ENCODE results near the gene TBC1D19. TPM values are rescaled to one million over a fixed set of nuclear protein-coding genes. Genes with fewer than 3 reads are reported as not detected.

Gene TBC1D19
- total and polyA plus RNA-seq, 2 donors (not counting 1 experiment from before 2014, with no cell fraction given): 1.8 to 11.0 TPM

DNA sequence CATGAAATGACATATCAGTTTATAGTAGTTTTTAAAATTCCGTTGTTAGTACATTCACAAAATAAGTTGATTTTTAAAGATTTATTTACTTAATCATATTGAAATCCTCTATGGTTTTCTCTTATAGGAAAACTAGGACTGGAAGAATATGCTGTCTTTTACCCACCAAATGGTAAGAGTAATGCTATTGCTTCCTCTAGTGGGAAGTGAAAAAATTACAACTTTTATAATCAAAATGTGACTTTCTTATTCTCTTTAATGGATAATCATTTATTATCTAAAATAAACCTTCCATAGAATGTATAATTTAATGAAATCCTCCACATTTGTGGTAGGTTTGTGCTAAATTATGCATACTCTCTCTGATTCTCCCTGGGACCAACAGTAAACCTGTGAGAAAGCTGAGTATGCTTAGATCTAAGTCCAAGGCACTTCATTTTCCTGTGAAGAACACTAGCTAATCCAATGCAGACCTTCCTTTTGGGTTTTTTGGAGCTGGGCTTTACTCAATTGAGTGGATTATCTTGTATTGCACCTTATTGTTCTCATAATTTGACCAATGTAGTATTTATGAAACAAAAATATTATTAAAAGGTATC lies 136.2 kb downstream of the TBC1D19 start:
- Histone ChIP-seq H3K4me1 (ENCODE audit: control insufficient read depth in 2 of 2, insufficient read depth in 2 of 2, low read length in 2 of 2) (peaks cover 0 to 6% of the 10 kb centered on the region in 2 donors), H4K20me1 (ENCODE audit: control insufficient read depth, insufficient read depth, low read length, poor library complexity, severe bottlenecking) (no peaks in the 10 kb centered on the region), H3K36me3 (replicated peaks in 1 of 2; ENCODE audit: control extremely low read depth in 1 of 2, control insufficient read depth in 1 of 2, extremely low read depth in 1 of 2, insufficient read depth in 2 of 2, low read length in 1 of 2) (no peaks in the 10 kb centered on the region), H3K9me3 (ENCODE audit: control extremely low read depth in 1 of 3, control insufficient read depth in 2 of 3, insufficient read depth in 1 of 3, low read length in 2 of 3) (no peaks in the 10 kb centered on the region), H3K27me3 (replicated peaks in 1 of 4; ENCODE audit: control extremely low read depth in 1 of 4, control insufficient read depth in 3 of 4, insufficient read depth in 4 of 4, low read length in 3 of 4) (no peaks in the 10 kb centered on the region), H3K4me2 (replicated peaks; ENCODE audit: low read depth, low read length, poor library complexity, severe bottlenecking) (no peak overlapping the region), H2AFZ (ENCODE audit: insufficient read depth, low read depth, low read length, poor library complexity, severe bottlenecking) (no peak overlapping the region), H3K4me3 (ENCODE audit: control extremely low read depth in 1 of 5, extremely low read depth in 1 of 5, insufficient read depth in 1 of 5, low read depth in 2 of 5, low read length in 4 of 5) (no peak overlapping the region), H3K79me2 (ENCODE audit: control insufficient read depth, insufficient read depth, low read length) (no peaks in the 10 kb centered on the region), H3K27ac (ENCODE audit: low read length in 2 of 2) (no peak overlapping the region), H3K9ac (ENCODE audit: low read length) (no peak overlapping the region)
- intact Hi-C loops (cut with micrococcal nuclease): loop anchor here (1.0 to 5.0 kb wide), 2 partner anchors 261 to 292 kb away; no protein-coding TSS in a partner anchor
- TF ChIP-seq EZH2 (IDR thresholded peaks at IDR 0.05; ENCODE audit: borderline replicate concordance, insufficient read depth, low read depth, low read length, poor library complexity, severe bottlenecking): no peak
- TF ChIP-seq, protein P1, sequence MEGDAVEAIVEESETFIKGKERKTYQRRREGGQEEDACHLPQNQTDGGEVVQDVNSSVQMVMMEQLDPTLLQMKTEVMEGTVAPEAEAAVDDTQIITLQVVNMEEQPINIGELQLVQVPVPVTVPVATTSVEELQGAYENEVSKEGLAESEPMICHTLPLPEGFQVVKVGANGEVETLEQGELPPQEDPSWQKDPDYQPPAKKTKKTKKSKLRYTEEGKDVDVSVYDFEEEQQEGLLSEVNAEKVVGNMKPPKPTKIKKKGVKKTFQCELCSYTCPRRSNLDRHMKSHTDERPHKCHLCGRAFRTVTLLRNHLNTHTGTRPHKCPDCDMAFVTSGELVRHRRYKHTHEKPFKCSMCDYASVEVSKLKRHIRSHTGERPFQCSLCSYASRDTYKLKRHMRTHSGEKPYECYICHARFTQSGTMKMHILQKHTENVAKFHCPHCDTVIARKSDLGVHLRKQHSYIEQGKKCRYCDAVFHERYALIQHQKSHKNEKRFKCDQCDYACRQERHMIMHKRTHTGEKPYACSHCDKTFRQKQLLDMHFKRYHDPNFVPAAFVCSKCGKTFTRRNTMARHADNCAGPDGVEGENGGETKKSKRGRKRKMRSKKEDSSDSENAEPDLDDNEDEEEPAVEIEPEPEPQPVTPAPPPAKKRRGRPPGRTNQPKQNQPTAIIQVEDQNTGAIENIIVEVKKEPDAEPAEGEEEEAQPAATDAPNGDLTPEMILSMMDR (IDR thresholded peaks at IDR 0.05): peak; percentile 59
- DNase-seq (no peak), ATAC-seq (ENCODE audit: low read depth) (no peak)
- Mint-ChIP-seq H3K9me3 (ENCODE audit: insufficient read depth) (no peaks in the 10 kb centered on the region), H3K4me1 (peaks cover 7% of the 10 kb centered on the region), H3K4me3 (no peak overlapping the region), H3K27ac (no peak overlapping the region), H3K27me3 (no peaks in the 10 kb centered on the region)
- WGBS (ENCODE audit: insufficient coverage): no CpG with 5 or more reads among the region's 1 CpG
- CTCF ChIA-PET: interaction anchor here (1.8 to 2.0 kb wide), 2 partner anchors 260 to 290 kb away, joined by 4 to 6 read pairs; no protein-coding TSS in a partner anchor
- POLR2A ChIA-PET: no interaction called here

DNA sequence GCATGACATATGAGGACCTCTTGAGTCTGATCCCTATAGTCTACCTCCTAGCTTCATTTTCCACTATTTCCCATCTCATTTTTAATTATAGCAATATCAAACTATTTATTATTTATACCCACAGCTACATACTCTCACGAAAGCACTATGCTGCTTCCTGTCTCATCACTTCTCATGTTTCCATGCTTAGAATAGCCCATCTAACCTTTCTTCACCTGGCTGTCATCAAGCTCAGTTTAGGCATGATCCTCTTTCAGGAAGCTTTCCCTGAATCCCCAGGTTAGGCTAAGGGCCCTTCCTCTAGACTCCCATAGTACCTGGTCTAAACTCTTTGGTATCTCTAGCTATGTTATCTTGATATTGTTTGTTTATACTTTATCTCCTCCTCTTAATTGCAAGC lies 137.8 kb downstream of the TBC1D19 start:
- H3K9me3 Mint-ChIP-seq (ENCODE audit: insufficient read depth): no peaks in the 10 kb centered on the region

More for the DNA sequence above, 137.8 kb downstream of the TBC1D19 start:
- DNase-seq: no peak
- Mint-ChIP-seq H3K4me1 (peaks cover 7% of the 10 kb centered on the region), H3K27me3 (no peaks in the 10 kb centered on the region), H3K4me3 (no peak overlapping the region), H3K27ac (no peak overlapping the region)
- no peaks in the 10 kb centered on the region for H4K20me1 ChIP-seq (ENCODE audit: control insufficient read depth, insufficient read depth, low read length, poor library complexity, severe bottlenecking)
- no peak overlapping the region for H3K4me3 ChIP-seq (ENCODE audit: control extremely low read depth in 1 of 5, extremely low read depth in 1 of 5, insufficient read depth in 1 of 5, low read depth in 2 of 5, low read length in 4 of 5)
- H3K27ac ChIP-seq (ENCODE audit: low read length in 2 of 2): no peak overlapping the region
- no peak overlapping the region for H3K4me2 ChIP-seq (replicated peaks; ENCODE audit: low read depth, low read length, poor library complexity, severe bottlenecking)
- TF ChIP-seq EZH2 (IDR thresholded peaks at IDR 0.05; ENCODE audit: borderline replicate concordance, insufficient read depth, low read depth, low read length, poor library complexity, severe bottlenecking): no peak
- TF ChIP-seq, protein P1 (IDR thresholded peaks at IDR 0.05): no peak
- ChIA-PET CTCF (interaction anchor here (1.0 to 1.8 kb wide), 7 partner anchors 24 to 288 kb away, joined by 3 to 4 read pairs (median 4); partner anchors contain the start of gene STIM2), POLR2A (no interaction called here)
- no peaks in the 10 kb centered on the region for H3K36me3 ChIP-seq (replicated peaks in 1 of 2; ENCODE audit: control extremely low read depth in 1 of 2, control insufficient read depth in 1 of 2, extremely low read depth in 1 of 2, insufficient read depth in 2 of 2, low read length in 1 of 2)
- H3K9ac ChIP-seq (ENCODE audit: low read length): no peak overlapping the region
- no peak for ATAC-seq (ENCODE audit: low read depth)
- intact Hi-C loops (cut with micrococcal nuclease): loop anchor here (5.0 kb wide), 1 partner anchor 291 kb away; no protein-coding TSS in a partner anchor
- H2AFZ ChIP-seq (ENCODE audit: insufficient read depth, low read depth, low read length, poor library complexity, severe bottlenecking): no peak overlapping the region
- H3K4me1 ChIP-seq (ENCODE audit: control insufficient read depth in 2 of 2, insufficient read depth in 2 of 2, low read length in 2 of 2): peaks cover 0 to 6% of the 10 kb centered on the region in 2 donors
- H3K79me2 ChIP-seq (ENCODE audit: control insufficient read depth, insufficient read depth, low read length): no peaks in the 10 kb centered on the region
- no peaks in the 10 kb centered on the region for H3K9me3 ChIP-seq (ENCODE audit: control extremely low read depth in 1 of 3, control insufficient read depth in 2 of 3, insufficient read depth in 1 of 3, low read length in 2 of 3)
- whole genome bisulfite sequencing (ENCODE audit: insufficient coverage): 69% methylated on average over 1 of the region's 1 CpG
- H3K27me3 ChIP-seq (replicated peaks in 1 of 4; ENCODE audit: control extremely low read depth in 1 of 4, control insufficient read depth in 3 of 4, insufficient read depth in 4 of 4, low read length in 3 of 4): no peaks in the 10 kb centered on the region
